Panc1 (cell line): ENCODE data around the gene GNPTG. TPM values are rescaled to one million over a fixed set of nuclear protein-coding genes. Genes with fewer than 3 reads are reported as not detected.

ENCODE experiments used
- total RNA-seq: library from RNA; stranded (reverse); gene quantifications from one replicate; pipeline ENCODE4 v1.2.1, GENCODE V29; 2021; ENCODE audit not compliant: unreplicated experiment

The GNPTG gene
- total RNA-seq, 1 experiment from 2014 or later, result 62.5 TPM

Other genes starting within 250 kb of the GNPTG start
- 31.1 TPM for gene CACNA1H, start 198.8 kb upstream of the GNPTG start, total RNA-seq
- 4.6 TPM for gene TPSG1, start 126.7 kb upstream of the GNPTG start, total RNA-seq
- gene TPSB2, start 121.7 kb upstream of the GNPTG start, total RNA-seq, result 0.57 TPM
- gene TPSAB1, start 111.2 kb upstream of the GNPTG start, total RNA-seq, result not detected
- 0.26 TPM for gene TPSD1, start 95.9 kb upstream of the GNPTG start, total RNA-seq
- gene UBE2I, start 42.3 kb upstream of the GNPTG start, total RNA-seq, result 198 TPM
- gene BAIAP3, start 18.3 kb upstream of the GNPTG start, total RNA-seq, result 9.4 TPM
- gene TSR3, start 53 bp upstream of the GNPTG start, total RNA-seq, result 89.7 TPM
- 26.6 TPM for gene UNKL, start 62.8 kb downstream of the GNPTG start, total RNA-seq
- gene UQCC4, start 68.8 kb downstream of the GNPTG start, total RNA-seq, result 18.1 TPM
- not detected for gene PERCC1, start 79.1 kb downstream of the GNPTG start, total RNA-seq
- 2.0 TPM for gene CCDC154, start 92.6 kb downstream of the GNPTG start, total RNA-seq
- 179 TPM for gene CLCN7, start 123.1 kb downstream of the GNPTG start, total RNA-seq
- gene PTX4, start 137.0 kb downstream of the GNPTG start, total RNA-seq, result not detected
- 65.4 TPM for gene TELO2, start 141.4 kb downstream of the GNPTG start, total RNA-seq
- 0.13 TPM for gene TMEM204, start 181.7 kb downstream of the GNPTG start, total RNA-seq